Measurements from ENCODE around the gene PHKG2.

The PHKG2 gene

DNA sequence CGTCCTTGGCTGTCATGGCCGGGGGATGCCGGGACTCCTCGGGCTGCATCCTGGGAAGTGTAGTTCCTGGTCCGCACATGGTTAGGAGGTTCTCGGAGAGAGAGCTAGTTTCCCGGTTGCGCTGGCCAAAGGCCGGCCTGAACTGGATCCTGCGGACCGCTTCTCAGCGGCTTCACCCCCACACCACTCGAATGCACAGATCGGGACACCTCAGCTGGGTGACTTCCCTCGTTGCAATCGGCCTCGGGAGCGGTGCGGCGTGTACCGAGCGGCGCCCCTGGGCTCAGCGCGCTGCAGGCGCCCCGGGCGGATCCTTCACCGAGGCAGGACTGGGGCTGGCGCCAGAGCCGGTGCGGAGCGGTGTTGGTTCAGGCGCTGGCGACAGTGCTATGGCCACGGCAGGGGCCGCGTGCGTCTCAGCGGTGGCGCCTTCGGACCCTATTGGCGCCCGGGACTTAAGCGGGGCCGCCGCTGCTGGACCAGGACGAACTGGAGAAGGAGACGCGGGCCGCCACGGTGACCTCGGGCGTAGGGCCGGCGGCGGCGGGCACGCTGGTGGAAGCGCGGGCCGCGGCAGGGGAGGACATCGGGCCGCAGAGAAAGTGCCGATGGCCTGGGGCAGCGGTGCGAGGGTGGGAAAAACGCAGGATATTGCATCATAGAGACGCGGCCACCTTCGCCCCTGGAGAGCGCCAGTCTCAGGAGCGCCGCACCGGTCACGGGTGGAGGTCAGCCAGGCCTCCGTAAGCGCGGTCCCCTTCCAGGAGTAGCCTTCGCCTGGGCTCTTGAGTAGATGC lies 27.4 kb downstream of the PHKG2 start:
- peak; percentile 95 for DNase-seq (ENCODE audit: low spot score)

GRCh38 chr16:30777591-30778297 lies 29.5 kb downstream of the PHKG2 start:
- DNase-seq (ENCODE audit: low spot score): no peak

DNA sequence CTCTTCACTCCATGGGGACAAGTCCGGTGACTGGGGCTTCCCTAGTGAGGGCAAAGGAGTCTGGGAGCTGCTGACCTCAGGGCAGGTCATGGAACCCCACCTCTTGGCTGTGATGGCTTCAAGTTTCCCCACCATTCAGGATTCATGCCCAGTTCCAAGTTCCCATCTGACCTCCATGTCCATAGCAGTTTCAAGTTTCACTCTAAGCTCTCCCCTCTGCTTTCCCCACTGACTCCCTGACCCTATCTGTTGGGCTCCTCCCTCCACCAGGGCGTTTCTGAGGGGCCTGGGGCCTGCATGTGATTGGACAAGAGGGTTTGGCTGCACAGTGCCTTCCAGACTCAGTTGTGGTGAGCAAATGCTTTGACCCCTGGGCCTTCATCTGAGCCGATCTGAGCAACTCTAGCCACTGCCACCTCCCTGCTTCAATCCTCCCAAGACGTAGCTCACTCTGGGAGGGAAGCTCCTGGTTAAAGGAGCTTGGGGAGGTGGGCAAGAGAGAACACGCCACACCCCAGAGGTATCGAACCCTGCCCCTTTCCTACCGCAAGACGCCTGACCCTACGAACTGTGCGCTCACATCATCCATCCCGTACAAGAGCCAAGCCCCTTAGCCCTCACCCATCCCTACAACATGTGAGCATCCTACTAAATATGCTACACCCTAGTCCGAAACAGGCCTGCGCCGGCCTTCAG lies 30.5 kb downstream of the PHKG2 start:
- DNase-seq (ENCODE audit: low spot score): no peak

GRCh38 chr16:30779596-30779995 lies 31.4 kb downstream of the PHKG2 start:
- no peak for DNase-seq (ENCODE audit: low spot score)

GRCh38 chr16:30780021-30780420 lies 31.8 kb downstream of the PHKG2 start:
- no peak for DNase-seq (ENCODE audit: low spot score)

DNA sequence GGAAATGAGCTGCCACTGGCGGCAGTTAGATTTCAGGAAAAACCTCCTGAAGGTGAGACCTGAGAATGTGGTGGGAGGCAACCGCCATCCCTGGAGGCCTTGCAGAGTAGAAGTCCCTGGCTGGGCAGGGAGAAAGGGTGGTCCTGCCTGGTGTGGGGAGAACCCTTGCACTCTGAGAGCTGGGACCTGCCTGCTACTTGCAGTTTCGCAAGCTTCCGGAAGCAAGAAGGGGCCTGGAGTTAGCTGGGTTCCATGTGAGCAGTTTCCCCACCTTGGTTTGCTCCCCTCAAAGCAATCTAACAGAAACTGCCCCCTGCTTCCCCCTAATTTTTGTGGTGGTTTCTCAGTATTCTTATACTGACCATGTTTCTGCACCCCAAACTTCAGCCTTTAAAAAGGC lies 32.3 kb downstream of the PHKG2 start:
- no peak for DNase-seq (ENCODE audit: low spot score)

DNA sequence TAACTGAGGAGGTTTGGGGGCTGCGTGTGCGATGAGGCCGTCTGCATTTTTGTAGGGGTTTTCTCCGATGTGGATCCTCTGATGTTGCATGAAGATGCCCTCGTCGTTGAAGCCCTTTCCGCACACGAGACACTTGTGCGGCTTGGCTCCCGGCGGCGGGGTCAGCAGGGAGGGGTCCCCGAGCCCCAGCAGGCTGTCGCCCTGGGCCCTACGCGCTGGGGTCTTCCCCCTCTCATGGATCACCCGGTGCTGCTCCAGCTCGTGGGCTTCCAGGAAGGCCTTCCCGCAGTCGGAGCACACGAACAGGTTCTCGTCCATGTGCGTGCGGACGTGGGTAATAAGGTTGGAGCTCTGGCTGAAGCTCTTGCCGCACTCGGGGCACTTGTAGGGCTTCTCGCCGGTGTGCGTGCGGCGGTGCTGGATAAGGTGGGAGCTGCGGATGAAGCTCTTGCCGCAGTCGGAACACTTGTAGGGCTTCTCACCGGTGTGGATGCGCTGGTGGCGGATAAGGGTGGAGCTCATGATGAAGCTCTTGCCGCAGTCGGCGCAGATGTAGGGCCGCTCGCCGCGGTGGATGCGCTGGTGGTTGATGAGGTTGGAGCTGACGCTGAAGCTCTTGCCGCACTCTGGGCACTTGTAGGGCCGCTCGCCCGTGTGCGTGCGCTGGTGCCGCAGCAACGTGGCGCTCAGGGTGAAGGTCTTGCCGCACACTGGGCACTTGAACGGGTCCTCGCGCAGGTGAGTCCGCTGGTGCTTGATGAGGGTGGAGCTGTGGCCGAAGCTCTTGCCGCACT lies 34.5 kb downstream of the PHKG2 start:
- DNase-seq (ENCODE audit: low spot score): no peak

- no peak for DNase-seq (ENCODE audit: low spot score)
These were observed 35.3 kb downstream of the PHKG2 start for GRCh38 chr16:30783280-30784109.

DNA sequence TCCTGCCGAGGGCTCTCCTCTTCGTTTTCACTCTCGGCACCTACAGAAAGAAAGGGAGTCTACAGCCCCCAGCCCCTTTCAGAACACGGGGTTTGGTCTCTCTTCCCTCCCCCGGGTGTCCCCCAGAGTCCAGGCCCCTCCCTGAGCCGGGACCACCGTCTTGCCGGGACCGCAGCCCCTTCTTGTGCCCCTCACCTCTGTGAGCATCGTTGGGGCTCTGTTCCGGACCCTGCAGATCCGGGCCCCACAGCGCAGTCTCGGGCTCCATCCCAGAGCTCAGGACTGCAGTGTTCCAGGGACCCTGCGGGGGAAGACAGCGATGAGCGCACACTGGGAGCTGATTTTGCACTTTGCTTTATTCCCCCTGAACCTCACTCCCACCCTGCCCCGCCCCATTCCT lies 36.0 kb downstream of the PHKG2 start:
- no peak for DNase-seq (ENCODE audit: low spot score)

DNA sequence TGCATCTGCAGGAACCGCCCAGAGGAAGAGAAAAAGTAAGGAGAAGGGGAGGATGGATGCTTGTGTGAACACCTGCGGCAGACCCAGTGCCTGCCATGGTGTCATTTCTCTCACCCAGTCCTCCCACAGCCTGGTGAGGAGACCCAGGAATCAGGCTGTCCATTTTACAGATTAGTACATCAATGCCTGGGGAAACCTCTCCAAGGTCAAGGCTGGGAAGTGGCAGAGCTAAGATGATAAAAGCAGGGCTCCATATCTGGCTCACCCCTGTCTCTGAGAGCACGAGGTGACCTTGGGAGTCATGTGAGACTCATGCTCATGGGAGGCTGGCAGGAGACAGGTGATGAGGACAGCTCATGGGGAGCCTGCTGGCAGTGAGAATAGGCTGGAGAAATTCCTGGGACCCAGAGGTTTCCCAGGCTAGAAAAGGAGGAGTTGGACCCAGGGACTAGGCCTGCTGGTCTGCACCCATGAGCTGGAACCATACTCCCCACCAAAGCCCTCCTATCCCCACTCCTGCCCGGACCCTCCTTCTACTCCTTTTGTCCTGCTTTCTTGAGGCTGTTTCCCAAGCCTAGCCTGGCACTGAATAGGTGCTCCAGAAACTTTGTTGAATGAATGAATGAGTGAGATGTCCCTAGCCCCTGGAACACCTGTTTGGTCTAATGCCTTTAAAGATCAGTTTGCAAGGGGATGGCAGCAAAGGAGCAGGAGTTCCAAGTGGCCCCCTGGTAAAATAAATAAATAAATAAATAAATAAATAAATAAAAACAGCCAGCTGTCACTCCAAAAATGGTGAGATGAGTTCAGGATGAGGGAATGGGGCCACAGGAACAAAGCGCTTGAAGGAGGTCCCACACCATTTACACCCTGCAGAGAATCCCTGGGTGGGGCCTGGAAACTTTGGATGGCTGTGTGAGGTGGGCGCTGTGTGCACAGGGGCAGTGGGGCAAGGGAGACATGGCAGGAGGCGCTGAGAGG lies 37.2 kb downstream of the PHKG2 start:
- no peak for DNase-seq (ENCODE audit: low spot score)

GRCh38 chr16:30786115-30786935 lies 38.1 kb downstream of the PHKG2 start:
- DNase-seq (ENCODE audit: low spot score): peak; percentile 91

- DNase-seq (ENCODE audit: low spot score): peak; percentile 90
These were observed 38.8 kb downstream of the PHKG2 start, which contains the start of gene ZNF629 for GRCh38 chr16:30786936-30787612. Gene ZNF629 (minus strand): TSS chr16:30787205. CDS start chr16:30784482, 2,723 bp downstream.

- no peak for DNase-seq (ENCODE audit: low spot score)
These were observed 39.6 kb downstream of the PHKG2 start for GRCh38 chr16:30787613-30788378.

- no peak for DNase-seq (ENCODE audit: low spot score)
These were observed 45.4 kb downstream of the PHKG2 start for GRCh38 chr16:30793508-30794069.

GRCh38 chr16:30794634-30795033 lies 46.4 kb downstream of the PHKG2 start:
- DNase-seq (ENCODE audit: low spot score): no peak

- no peak for DNase-seq (ENCODE audit: low spot score)
These were observed 49.6 kb downstream of the PHKG2 start for GRCh38 chr16:30797670-30798309.

Measured in AG20443 (cell line).